GM18499 (cell line): ENCODE data around the gene TROAP.
"Not testable (repeated sequence)": the region's sequence is repeated elsewhere in the genome, so short reads cannot be mapped to it uniquely, and the experiment has no call there.

ENCODE experiments used
- ATAC-seq: cut with Tn5 transposase; IDR thresholded peaks from one replicate; pipeline ENCODE4 v1.9.1; 2021; ENCODE audit warnings: moderate number of reproducible peaks; ENCODE audit not compliant: insufficient read depth, unreplicated experiment

The TROAP gene

DNA sequence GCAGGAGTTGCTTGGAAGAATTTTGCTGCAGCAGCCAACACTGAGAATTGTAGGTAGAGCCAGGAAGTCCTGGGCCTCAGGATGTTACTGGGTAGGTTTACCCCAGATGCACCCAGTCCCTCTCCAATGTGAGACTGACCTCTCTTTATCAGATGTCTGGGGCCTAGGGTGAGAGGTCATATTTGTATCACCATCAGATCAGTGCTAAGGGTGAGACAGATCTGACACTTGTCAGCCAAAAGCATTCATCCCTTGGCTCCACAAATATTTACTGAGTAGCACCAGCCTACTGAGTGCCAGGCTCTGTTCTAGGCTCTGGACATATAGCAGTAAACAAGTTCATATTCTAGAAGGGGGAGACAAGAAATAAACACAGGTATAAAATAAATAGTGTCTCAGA is 4.3 kb downstream of the TROAP start:
- ATAC-seq: no peak

DNA sequence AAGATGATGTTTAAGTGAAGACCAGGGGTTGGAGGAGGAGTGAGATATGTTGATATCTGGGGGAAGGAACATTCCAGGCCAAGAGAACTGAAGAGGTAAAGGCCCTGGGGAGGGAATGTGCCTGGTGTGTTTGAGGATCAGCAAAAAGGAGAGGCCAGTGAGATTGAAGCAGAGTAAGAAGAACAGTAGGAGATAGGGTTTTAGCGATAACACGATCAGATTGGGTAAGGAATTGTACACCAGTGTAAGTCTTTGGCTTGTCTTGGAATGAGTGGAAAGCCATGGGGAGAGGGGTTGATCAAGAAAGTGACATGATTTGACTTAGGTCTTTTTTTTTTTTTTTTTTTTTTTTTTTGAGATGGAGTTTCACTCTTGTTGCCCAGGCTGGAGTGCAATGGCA is 4.8 kb downstream of the TROAP start:
- no peak for ATAC-seq

DNA sequence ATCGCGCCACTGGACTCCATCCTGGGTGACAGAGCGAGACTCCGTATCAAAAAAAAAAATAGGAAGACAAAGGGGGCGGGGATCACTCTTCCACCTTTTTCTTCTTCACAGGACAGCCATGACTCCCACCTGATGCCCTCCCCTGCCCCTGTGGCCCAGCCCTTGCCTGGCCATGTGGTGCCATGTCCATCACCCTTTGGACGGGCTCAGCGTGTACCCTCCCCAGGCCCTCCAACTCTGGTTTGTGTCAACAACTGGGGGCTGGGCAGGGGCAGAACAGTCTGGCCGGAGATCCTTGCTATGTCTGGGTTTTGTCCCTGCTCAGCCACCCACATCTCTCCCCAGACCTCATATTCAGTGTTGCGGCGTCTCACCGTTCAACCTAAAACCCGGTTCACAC is 5.8 kb downstream of the TROAP start:
- ATAC-seq: no peak

- ATAC-seq: no peak
Observed at GRCh38 chr12:49330032-49330619, 7.1 kb downstream of the TROAP start.

GRCh38 chr12:49330631-49331379 is 7.8 kb downstream of the TROAP start:
- no peak for ATAC-seq

- no peak for ATAC-seq
Observed at GRCh38 chr12:49331380-49332222, 8.5 kb downstream of the TROAP start.

GRCh38 chr12:49332441-49332861 is 9.4 kb downstream of the TROAP start:
- no peak for ATAC-seq

DNA sequence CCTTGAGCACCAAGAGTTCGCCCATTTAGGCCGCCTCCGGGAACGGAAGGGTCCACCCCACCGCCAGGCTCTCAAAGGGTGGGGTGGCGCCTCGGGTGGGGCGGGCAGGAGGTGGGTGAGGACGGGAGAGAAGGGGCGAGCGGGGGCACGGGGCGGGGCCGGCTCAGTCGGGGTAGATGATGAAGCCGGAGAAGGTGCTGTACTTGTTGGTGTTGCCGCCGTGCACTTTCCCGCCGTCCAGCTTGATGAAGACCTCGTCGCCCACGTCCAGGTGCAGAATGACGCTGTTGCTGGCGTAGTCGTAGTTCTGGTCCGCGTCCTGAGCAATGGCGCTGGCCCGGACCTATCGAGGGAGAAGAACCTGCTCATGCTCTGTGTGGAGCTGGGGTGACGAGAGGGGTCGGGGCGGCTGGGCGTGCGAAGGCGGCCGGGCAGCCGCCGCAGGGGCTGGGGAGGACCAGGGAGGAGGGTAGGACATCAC is 9.9 kb downstream of the TROAP start:
- ATAC-seq: no peak

GRCh38 chr12:49333778-49334177 is 10.7 kb downstream of the TROAP start:
- not testable (repeated sequence) for ATAC-seq

DNA sequence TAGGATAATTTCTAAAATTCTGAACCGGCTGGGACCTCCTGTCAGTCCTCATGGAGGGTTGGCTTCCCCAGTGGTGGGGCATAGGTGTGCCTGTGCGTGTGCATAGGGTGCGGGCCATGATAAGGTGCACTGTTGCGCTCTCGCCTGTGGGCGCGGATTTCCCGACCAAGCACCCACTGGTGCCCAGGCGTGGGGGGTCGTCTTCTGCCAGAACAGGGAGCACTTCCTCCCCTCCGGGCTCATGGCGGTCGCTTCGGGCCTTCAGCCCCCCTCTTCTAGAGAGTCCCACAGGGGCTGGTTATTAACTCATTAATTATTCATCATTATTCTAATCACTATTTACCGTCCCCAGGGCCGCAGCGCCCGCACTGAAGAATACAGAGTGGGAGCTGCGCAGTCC is 11.2 kb downstream of the TROAP start:
- ATAC-seq: no peak

- ATAC-seq: no peak
Observed at GRCh38 chr12:49334681-49335080, 11.6 kb downstream of the TROAP start.

- no peak for ATAC-seq
Observed at GRCh38 chr12:49335118-49335954, 12.3 kb downstream of the TROAP start.

- ATAC-seq: no peak
Observed at GRCh38 chr12:49335955-49336644, 13.0 kb downstream of the TROAP start.

DNA sequence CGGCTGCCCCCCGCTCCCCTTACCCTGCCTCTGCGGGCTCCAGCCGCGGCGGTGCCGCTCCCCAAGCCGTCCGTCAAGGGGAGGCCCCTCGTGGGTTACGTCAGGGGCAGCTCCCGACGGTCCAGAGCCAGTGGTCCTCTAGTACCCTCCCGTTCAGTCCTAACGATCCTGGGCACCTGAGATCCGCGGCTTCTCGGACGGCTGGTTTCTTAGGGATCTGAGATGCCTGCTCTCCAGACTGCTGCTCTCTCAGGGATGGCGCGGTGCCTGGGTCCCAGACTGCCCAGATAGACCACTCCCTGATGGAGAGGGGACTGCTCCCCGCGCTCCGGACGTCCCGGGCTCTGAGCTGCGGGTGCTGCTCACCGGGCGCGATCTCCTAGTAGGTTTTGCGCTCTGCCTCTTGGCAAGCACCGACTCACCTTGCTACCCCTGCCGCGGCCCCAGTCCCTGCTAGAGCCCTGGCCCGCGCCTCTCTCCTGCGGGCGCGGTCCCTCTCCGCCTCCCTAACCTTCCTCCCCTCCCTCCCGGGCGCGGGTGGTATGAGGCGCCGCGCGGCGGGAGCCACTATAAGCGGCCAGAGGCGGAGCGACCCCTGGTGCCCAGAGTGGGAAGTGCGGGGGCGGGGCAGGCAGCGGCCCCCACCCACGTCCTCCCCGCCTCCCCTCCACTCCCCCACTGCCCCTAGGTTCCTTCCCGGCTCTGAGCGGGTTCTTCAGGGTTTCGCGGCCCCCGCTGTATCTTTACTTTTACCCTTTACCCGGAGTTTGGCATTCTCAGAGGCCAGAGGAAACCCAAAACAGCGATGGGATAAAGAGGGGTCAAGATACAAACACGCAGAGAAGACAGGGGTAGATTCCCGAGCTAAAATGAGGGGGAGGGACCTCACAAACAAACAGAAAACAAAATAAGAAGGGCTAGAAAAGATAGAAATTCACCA is 13.9 kb downstream of the TROAP start, which contains the start of gene C1QL4:
Gene C1QL4 (minus strand): TSS at position 544 of the 940 bp plus-strand sequence. CDS start 711 bp downstream, outside the sequence.
- ATAC-seq: no peak

- no peak for ATAC-seq
Observed at GRCh38 chr12:49338830-49339463, 15.9 kb downstream of the TROAP start.

DNA sequence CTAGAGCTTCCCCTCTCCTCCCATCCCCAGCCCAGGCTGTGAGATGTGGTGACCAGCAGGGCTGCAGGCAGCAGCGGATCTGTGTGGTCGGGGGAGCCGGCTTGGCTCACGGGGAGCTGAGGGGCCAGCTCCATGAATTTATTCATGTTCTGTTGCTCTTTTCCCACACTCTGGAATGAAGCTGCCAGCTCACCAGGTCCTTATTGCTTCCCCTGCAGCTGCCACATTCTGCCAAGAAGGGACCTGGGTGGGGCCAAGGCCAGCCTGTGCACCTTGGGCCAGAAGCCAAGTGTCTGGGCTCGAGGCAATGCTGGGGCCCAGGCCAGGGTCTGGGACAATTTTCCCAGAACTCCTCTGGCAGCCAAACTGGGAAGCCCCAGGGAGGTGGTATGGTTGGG is 16.4 kb downstream of the TROAP start:
- ATAC-seq: no peak

DNA sequence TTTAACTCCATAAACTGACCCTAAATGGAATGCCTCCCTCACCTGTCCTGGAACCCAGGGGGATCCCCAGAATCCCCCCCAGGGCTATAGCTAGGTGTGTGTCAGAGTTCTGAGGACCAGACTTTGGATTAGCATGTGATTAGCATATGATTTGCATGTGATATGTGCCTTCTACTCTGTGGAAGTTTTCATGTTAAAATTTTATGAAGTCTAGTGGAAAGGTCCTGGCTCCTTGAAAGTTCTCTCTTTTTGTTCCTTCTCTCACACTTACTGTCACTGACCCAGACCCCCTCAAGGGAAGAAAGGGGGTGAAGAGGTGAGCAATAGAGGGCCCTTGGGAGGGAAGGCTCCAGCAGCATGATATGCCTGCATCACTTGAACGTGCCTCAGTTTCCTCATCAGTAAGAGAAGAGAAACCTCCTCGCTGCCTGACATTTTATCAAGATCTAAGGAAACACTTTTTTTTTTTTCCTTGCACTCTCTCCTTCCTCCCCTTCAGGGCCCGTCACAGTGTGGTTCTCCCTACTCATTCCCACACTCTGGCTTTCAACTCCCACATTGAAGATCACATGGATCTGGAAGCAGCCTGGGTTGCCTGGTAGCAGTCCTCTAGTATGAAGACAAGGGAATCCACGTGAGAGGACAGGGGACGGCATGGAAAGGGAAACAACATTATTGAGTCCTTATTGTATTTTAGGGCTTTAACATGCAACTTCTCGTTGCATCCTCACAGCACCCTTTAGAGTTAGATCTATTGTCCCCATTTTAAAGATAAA is 17.2 kb downstream of the TROAP start:
- ATAC-seq: no peak
